HepG2 (cell line): ENCODE measurements around the gene PDZD2.

Experiments
- CBX1 ChIP-seq: IDR thresholded peaks from one replicate; pipeline ENCODE4 v1.6.1; 2016; ENCODE audit warnings: antibody characterized with exemption, low read depth
- ELF4 ChIP-seq: sonication (generic); formaldehyde crosslinking; IDR thresholded peaks from 2 replicates; pipeline ENCODE4 v1.5.0; 2020; ENCODE audit warnings: missing genetic modification reagents, mild to moderate bottlenecking, moderate library complexity, borderline replicate concordance
- EZH2 ChIP-seq: conservative IDR thresholded peaks from 2 replicates; pipeline ENCODE4 v1.6.1; 2012; ENCODE audit warnings: mild to moderate bottlenecking, low read depth, low read length, moderate library complexity
- MAFF ChIP-seq: IDR thresholded peaks from 2 replicates; pipeline ENCODE4 v1.6.1; 2011; ENCODE audit warnings: low read depth, low read length, improper control_type of control experiment
- XRCC5 ChIP-seq: fragments of 200-400 bp; formaldehyde crosslinking; optimal IDR thresholded peaks from 2 replicates; pipeline ENCODE3; 2017; ENCODE audit warnings: mild to moderate bottlenecking, low read length
- ZNF282 ChIP-seq: fragments of 450-650 bp; IDR thresholded peaks from 2 replicates; pipeline ENCODE4 v1.6.1; 2018; ENCODE audit not compliant: partially characterized antibody
- TF ChIP-seq, protein P1 (sequence below): sonication (generic); formaldehyde crosslinking; IDR thresholded peaks from 2 replicates; pipeline ENCODE4 v1.4.0; 2020; ENCODE audit warnings: missing genetic modification reagents

- TF ChIP-seq XRCC5 (no peak), ZNF282 (no peak), ELF4 (CRISPR knock-in tag) (no peak), CBX1 (no peak), EZH2 (no peak), MAFF (no peak)
- TF ChIP-seq, protein P1, sequence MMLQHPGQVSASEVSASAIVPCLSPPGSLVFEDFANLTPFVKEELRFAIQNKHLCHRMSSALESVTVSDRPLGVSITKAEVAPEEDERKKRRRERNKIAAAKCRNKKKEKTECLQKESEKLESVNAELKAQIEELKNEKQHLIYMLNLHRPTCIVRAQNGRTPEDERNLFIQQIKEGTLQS (CRISPR knock-in tag), result no peak
Measured at GRCh38 chr5:31964007-31964360, 325.1 kb downstream of the PDZD2 start.
